PC-3 (cell line): ENCODE results near the gene SLC35F1. TPM values are rescaled to one million over a fixed set of nuclear protein-coding genes. Genes with fewer than 3 reads are reported as not detected.

ENCODE experiments used
- ATAC-seq: fragments of 200-7000 bp; cut with Tn5 transposase; 2 replicates; pipeline ENCODE4 v1.9.1; 2020; ENCODE audit warnings: mild to moderate bottlenecking, moderate library complexity
- BruUV-seq: library from RNA; stranded (reverse); fragments of 400-500 nt; replicated peaks from 2 replicates; lab custom pipeline; 2021; lab: Mats Ljungman, UMichigan
- CTCF ChIA-PET: fragments of 300-600 bp; sonication (Branson Sonifier 250); formaldehyde crosslinking; loops from one replicate; lab custom pipeline; 2022; ENCODE audit warnings: antibody characterized with exemption; lab: Charles Lee
- POLR2A ChIA-PET: fragments of 300-600 bp; sonication (Branson Sonifier 250); formaldehyde crosslinking; loops from one replicate; lab custom pipeline; 2022; ENCODE audit warnings: antibody characterized with exemption; ENCODE audit not compliant: unreplicated experiment; lab: Charles Lee
- DNase-seq: peaks from one replicate; pipeline ENCODE4 v3.0.0-alpha.2; 2015
- H2AFZ ChIP-seq: fragments of 300-600 bp; sonication (generic); 2 replicates; pipeline ENCODE4 v1.6.0; 2016; ENCODE audit warnings: antibody characterized with exemption, low read length
- H3F3A ChIP-seq: fragments of 300-600 bp; sonication (generic); one replicate; pipeline ENCODE4 v1.6.0; 2017; ENCODE audit warnings: antibody characterized with exemption, low read length, control low read depth, mild to moderate bottlenecking; ENCODE audit not compliant: unreplicated experiment
- H3K27ac ChIP-seq: fragments of 300-600 bp; sonication (generic); 2 replicates; pipeline ENCODE4 v1.5.1; 2016; ENCODE audit warnings: mild to moderate bottlenecking, low read length
- H3K27me3 ChIP-seq: fragments of 300-600 bp; sonication (generic); 2 replicates; pipeline ENCODE4 v1.6.1; 2016; ENCODE audit warnings: low read length, mixed read lengths
- H3K36me3 ChIP-seq: fragments of 300-600 bp; sonication (generic); 2 replicates; pipeline ENCODE4 v1.6.1; 2016; ENCODE audit warnings: low read depth, mixed run types, low read length, mixed read lengths
- H3K4me1 ChIP-seq: fragments of 300-600 bp; sonication (generic); 2 replicates; pipeline ENCODE4 v1.5.1; 2016; ENCODE audit warnings: low read length; ENCODE audit not compliant: insufficient read depth
- H3K4me2 ChIP-seq: fragments of 300-600 bp; sonication (generic); 2 replicates; pipeline ENCODE4 v1.6.0; 2016; ENCODE audit warnings: low read length
- H3K4me3 ChIP-seq: fragments of 300-600 bp; sonication (generic); 2 replicates; pipeline ENCODE4 v1.5.1; 2016; ENCODE audit warnings: mild to moderate bottlenecking, low read length, mixed read lengths
- H3K79me2 ChIP-seq: fragments of 300-600 bp; sonication (generic); 2 replicates; pipeline ENCODE4 v1.6.1; 2017; ENCODE audit warnings: low read length, mixed read lengths
- H3K9ac ChIP-seq: fragments of 300-600 bp; sonication (generic); 2 replicates; pipeline ENCODE4 v1.6.0; 2016; ENCODE audit warnings: mild to moderate bottlenecking, low read length
- H3K9me2 ChIP-seq: fragments of 300-600 bp; sonication (generic); replicated peaks from 2 replicates; pipeline ENCODE4 v1.6.1; 2016; ENCODE audit warnings: mixed run types, low read length, mixed read lengths
- H3K9me3 ChIP-seq: fragments of 300-600 bp; sonication (generic); 2 replicates; pipeline ENCODE4 v1.6.1; 2016; ENCODE audit warnings: low read length, mixed read lengths
- H4K20me1 ChIP-seq: fragments of 300-600 bp; sonication (generic); 2 replicates; pipeline ENCODE4 v1.6.1; 2016; ENCODE audit warnings: low read length, mixed read lengths
- EZH2 ChIP-seq: fragments of 300-600 bp; sonication (generic); IDR thresholded peaks from one replicate; pipeline ENCODE4 v1.6.1; 2017; ENCODE audit warnings: antibody characterized with exemption, mild to moderate bottlenecking, low read length; ENCODE audit not compliant: unreplicated experiment
- EZH2phosphoT487 ChIP-seq: fragments of 300-600 bp; sonication (generic); IDR thresholded peaks from 2 replicates; pipeline ENCODE4 v1.6.1; 2018; ENCODE audit warnings: mild to moderate bottlenecking, antibody characterized with exemption, low read length, borderline replicate concordance
- intact Hi-C: fragments of 100-400 bp; cut with micrococcal nuclease; formaldehyde crosslinking; loops from 2 replicates; pipeline ENCODE4 v1.9.0; 2023
- total RNA-seq: library from RNA; depleted of rRNA; stranded (reverse); fragments of >200 nt; gene quantifications from 2 replicates; pipeline ENCODE4 v1.2.3, GENCODE V29; 2014
- TF ChIP-seq, protein P1 (sequence below): fragments of 300-600 bp; sonication (generic); conservative IDR thresholded peaks from 2 replicates; pipeline ENCODE4 v1.5.1; 2017; ENCODE audit warnings: antibody characterized with exemption, low read depth, mild to moderate bottlenecking, low read length

The SLC35F1 gene
- total RNA-seq, 1 experiment from 2014 or later = not detected

GRCh38 chr6:117910549-117910948 is 3.5 kb downstream of the SLC35F1 start:
- H3K4me2 ChIP-seq = no peak overlapping the region
- no peak overlapping the region for H3K4me3 ChIP-seq
- H3K9ac ChIP-seq = no peak overlapping the region
- no peak overlapping the region for H2AFZ ChIP-seq
- intact Hi-C loops = no loop called here
- no TSS peak for BruUV-seq
- DNase-seq (no peak), ATAC-seq (no peak)
- peaks cover 30% of the 10 kb centered on the region for H3K27me3 ChIP-seq
- H3K36me3 ChIP-seq = no peaks in the 10 kb centered on the region
- ChIA-PET CTCF (no interaction called here), POLR2A (no interaction called here)
- H3K4me1 ChIP-seq = no peaks in the 10 kb centered on the region
- H3K9me3 ChIP-seq = no peaks in the 10 kb centered on the region
- no peaks in the 10 kb centered on the region for H3K9me2 ChIP-seq
- no peaks in the 10 kb centered on the region for H3K79me2 ChIP-seq
- no peak for TF ChIP-seq EZH2phosphoT487
- TF ChIP-seq, protein P1, sequence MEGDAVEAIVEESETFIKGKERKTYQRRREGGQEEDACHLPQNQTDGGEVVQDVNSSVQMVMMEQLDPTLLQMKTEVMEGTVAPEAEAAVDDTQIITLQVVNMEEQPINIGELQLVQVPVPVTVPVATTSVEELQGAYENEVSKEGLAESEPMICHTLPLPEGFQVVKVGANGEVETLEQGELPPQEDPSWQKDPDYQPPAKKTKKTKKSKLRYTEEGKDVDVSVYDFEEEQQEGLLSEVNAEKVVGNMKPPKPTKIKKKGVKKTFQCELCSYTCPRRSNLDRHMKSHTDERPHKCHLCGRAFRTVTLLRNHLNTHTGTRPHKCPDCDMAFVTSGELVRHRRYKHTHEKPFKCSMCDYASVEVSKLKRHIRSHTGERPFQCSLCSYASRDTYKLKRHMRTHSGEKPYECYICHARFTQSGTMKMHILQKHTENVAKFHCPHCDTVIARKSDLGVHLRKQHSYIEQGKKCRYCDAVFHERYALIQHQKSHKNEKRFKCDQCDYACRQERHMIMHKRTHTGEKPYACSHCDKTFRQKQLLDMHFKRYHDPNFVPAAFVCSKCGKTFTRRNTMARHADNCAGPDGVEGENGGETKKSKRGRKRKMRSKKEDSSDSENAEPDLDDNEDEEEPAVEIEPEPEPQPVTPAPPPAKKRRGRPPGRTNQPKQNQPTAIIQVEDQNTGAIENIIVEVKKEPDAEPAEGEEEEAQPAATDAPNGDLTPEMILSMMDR = no peak
- no peak for TF ChIP-seq EZH2
- H3K27ac ChIP-seq = no peak overlapping the region
- no peaks in the 10 kb centered on the region for H4K20me1 ChIP-seq
- no peaks in the 10 kb centered on the region for H3F3A ChIP-seq

GRCh38 chr6:117911150-117911549 is 4.1 kb downstream of the SLC35F1 start:
- Histone ChIP-seq H3F3A (no peaks in the 10 kb centered on the region), H4K20me1 (no peaks in the 10 kb centered on the region), H3K4me3 (no peak overlapping the region), H3K79me2 (no peaks in the 10 kb centered on the region), H3K27me3 (peaks cover 24% of the 10 kb centered on the region), H3K27ac (no peak overlapping the region), H3K9me3 (no peaks in the 10 kb centered on the region), H3K4me1 (no peaks in the 10 kb centered on the region), H3K9ac (no peak overlapping the region), H2AFZ (no peak overlapping the region), H3K9me2 (no peaks in the 10 kb centered on the region), H3K36me3 (no peaks in the 10 kb centered on the region), H3K4me2 (no peak overlapping the region)
- no peak for ATAC-seq
- DNase-seq = no peak
- intact Hi-C loops = no loop called here
- TF ChIP-seq, protein P1 = no peak
- POLR2A ChIA-PET = no interaction called here
- BruUV-seq = no TSS peak
- CTCF ChIA-PET = no interaction called here

- POLR2A ChIA-PET = no interaction called here
- intact Hi-C loops = no loop called here
- TF ChIP-seq, protein P1 = no peak
- no peak for TF ChIP-seq EZH2phosphoT487
- no peak for TF ChIP-seq EZH2
Measured at GRCh38 chr6:117911660-117912059, 4.6 kb downstream of the SLC35F1 start.

More at GRCh38 chr6:117911660-117912059, 4.6 kb downstream of the SLC35F1 start:
- DNase-seq (no peak), ATAC-seq (no peak)
- Histone ChIP-seq H3K4me2 (no peak overlapping the region), H3K9me2 (no peaks in the 10 kb centered on the region), H3K4me1 (no peaks in the 10 kb centered on the region), H3K4me3 (no peak overlapping the region), H3K9ac (no peak overlapping the region), H3K79me2 (no peaks in the 10 kb centered on the region), H2AFZ (no peak overlapping the region), H3K27me3 (peaks cover 19% of the 10 kb centered on the region), H4K20me1 (no peaks in the 10 kb centered on the region), H3F3A (no peaks in the 10 kb centered on the region), H3K9me3 (no peaks in the 10 kb centered on the region), H3K27ac (no peak overlapping the region), H3K36me3 (no peaks in the 10 kb centered on the region)
- no TSS peak for BruUV-seq
- CTCF ChIA-PET = no interaction called here
